ENCODE results near the gene RTN3.
"Not testable (repeated sequence)": the region's sequence is repeated elsewhere in the genome, so short reads cannot be mapped to it uniquely, and the experiment has no call there.

Gene RTN3
- 43.5 reads per million, percentile 65 among the genes with 10 or more reads in this experiment for total RNA-seq

- DNase-seq = peak; percentile 98
These were observed at the start of gene RTN3 for GRCh38 chr11:63681321-63682065. RTN3 (plus strand) TSS chr11:63681500; CDS start chr11:63681637, 137 bp downstream.

- DNase-seq = peak; percentile 62
These were observed 45.4 kb upstream of the RTN3 start for GRCh38 chr11:63635762-63636465.

GRCh38 chr11:63638436-63638835 lies 42.9 kb upstream of the RTN3 start:
- not testable (repeated sequence) for DNase-seq

- DNase-seq = no peak
These were observed 42.0 kb upstream of the RTN3 start for GRCh38 chr11:63639199-63639832.

GRCh38 chr11:63641727-63642126 lies 39.6 kb upstream of the RTN3 start:
- no peak for DNase-seq

- DNase-seq = no peak
These were observed 38.1 kb upstream of the RTN3 start for GRCh38 chr11:63643205-63643604.

GRCh38 chr11:63652671-63653070 lies 28.6 kb upstream of the RTN3 start:
- DNase-seq = no peak

GRCh38 chr11:63660972-63661371 lies 20.3 kb upstream of the RTN3 start:
- no peak for DNase-seq

GRCh38 chr11:63663809-63664208 lies 17.5 kb upstream of the RTN3 start:
- no peak for DNase-seq

GRCh38 chr11:63666874-63667273 lies 14.4 kb upstream of the RTN3 start:
- DNase-seq = no peak

GRCh38 chr11:63667995-63668795 lies 13.1 kb upstream of the RTN3 start:
- no peak for DNase-seq

GRCh38 chr11:63670096-63670432 lies 11.2 kb upstream of the RTN3 start:
- no peak for DNase-seq

- DNase-seq = no peak
These were observed 10.6 kb upstream of the RTN3 start for GRCh38 chr11:63670433-63671321.

GRCh38 chr11:63671322-63672155 lies 9.8 kb upstream of the RTN3 start, which contains the start of gene ATL3:
ATL3 (minus strand) TSS chr11:63671376; CDS start chr11:63671335, 41 bp downstream.
- DNase-seq = peak; percentile 93

- DNase-seq = no peak
These were observed 9.2 kb upstream of the RTN3 start for GRCh38 chr11:63672156-63672463.

- DNase-seq = no peak
These were observed 8.3 kb upstream of the RTN3 start for GRCh38 chr11:63672936-63673539.

- DNase-seq = no peak
These were observed 7.7 kb upstream of the RTN3 start for GRCh38 chr11:63673579-63673978.

- DNase-seq = no peak
These were observed 423 bp upstream of the RTN3 start for GRCh38 chr11:63680834-63681320.

- no peak for DNase-seq
These were observed 1.0 kb downstream of the RTN3 start for GRCh38 chr11:63682066-63683021.

Measured in effector CD4-positive, alpha-beta T cell (primary cell).